Esophagus (tissue), 2 donors: ENCODE measurements around the gene PLXNB1. TPM values are rescaled to one million over a fixed set of nuclear protein-coding genes. Genes with fewer than 3 reads are reported as not detected.

ENCODE experiments used
- H3K27ac ChIP-seq, 2 donors: one replicate each; pipeline ENCODE4 v1.5.1; 2013; ENCODE audit warnings: low read depth in 2 of 2, mild to moderate bottlenecking in 2 of 2, inconsistent platforms in 1 of 2, low read length in 1 of 2, moderate library complexity in 1 of 2
- H3K27me3 ChIP-seq, 2 donors: one replicate each; pipeline ENCODE4 v1.6.1; 2013; ENCODE audit warnings: low read length in 2 of 2, control low read depth in 1 of 2, mild to moderate bottlenecking in 1 of 2; ENCODE audit not compliant: insufficient read depth in 2 of 2, control insufficient read depth in 1 of 2
- H3K36me3 ChIP-seq, 2 donors: one replicate each; pipeline ENCODE4 v1.6.1; 2013; ENCODE audit warnings: low read length in 1 of 2; ENCODE audit not compliant: control insufficient read depth in 2 of 2, insufficient read depth in 2 of 2
- H3K4me1 ChIP-seq, 2 donors: one replicate each; pipeline ENCODE4 v1.6.1; 2013; ENCODE audit warnings: low read length in 1 of 2; ENCODE audit not compliant: control insufficient read depth in 2 of 2, insufficient read depth in 2 of 2
- H3K4me3 ChIP-seq, 2 donors: one replicate each; pipeline ENCODE4 v1.5.1; 2013; ENCODE audit warnings: low read length in 2 of 2, mild to moderate bottlenecking in 2 of 2, low read depth in 1 of 2, moderate library complexity in 1 of 2
- H3K9me3 ChIP-seq, 2 donors: one replicate each; pipeline ENCODE4 v1.6.1; 2013; ENCODE audit warnings: mild to moderate bottlenecking in 2 of 2, low read depth in 1 of 2, low read length in 1 of 2, moderate library complexity in 1 of 2; ENCODE audit not compliant: control insufficient read depth in 2 of 2, insufficient read depth in 1 of 2
- WGBS, 2 donors: extraction: QIAGEN DNeasy Blood & Tissue Kit; methylation state at CpG; one replicate each; pipeline ENCODE4 v1.1.7; 2013; 5-methylcytosine and 5-hydroxymethylcytosine counted together
- polyA plus RNA-seq, 2 donors: library from polyadenylated mRNA; stranded (reverse); fragments of 200-250 nt; gene quantifications; one replicate each; pipeline ENCODE4 v1.2.3, GENCODE V29; 2013
- donor health status: healthy with polysubstance abuse.
- donor health status: Bipolar disorder and iron deficiency.

PLXNB1 gene
- polyA plus RNA-seq, 2 donors, result 73.4 to 298 TPM

DNA sequence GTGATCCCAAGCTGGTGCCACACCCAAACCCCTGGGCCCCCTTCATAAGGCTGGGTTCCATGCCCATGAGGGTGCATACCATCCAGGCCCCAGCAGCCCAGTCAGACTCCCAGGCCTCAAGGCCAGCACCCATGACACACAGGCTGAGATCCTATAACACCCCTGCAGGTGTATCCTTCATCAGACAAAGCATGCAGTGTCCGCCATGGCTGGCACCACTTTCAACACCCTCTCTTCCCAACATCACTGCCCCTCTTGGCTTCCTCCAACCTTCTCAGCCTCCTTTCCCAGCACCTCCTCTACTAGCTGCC lies 6.5 kb upstream of the PLXNB1 start:
- Histone ChIP-seq H3K9me3 (no peaks in the 10 kb centered on the region), H3K36me3 (peaks cover 0 to 3% of the 10 kb centered on the region in 2 donors), H3K4me3 (no peak overlapping the region), H3K27me3 (no peaks in the 10 kb centered on the region), H3K27ac (peak overlapping the region in 1 of 2 donors; percentile 57), H3K4me1 (peaks cover 0 to 35% of the 10 kb centered on the region in 2 donors)
- 15 to 68% methylated on average over 1 of the region's 1 CpG for WGBS, 2 donors

DNA sequence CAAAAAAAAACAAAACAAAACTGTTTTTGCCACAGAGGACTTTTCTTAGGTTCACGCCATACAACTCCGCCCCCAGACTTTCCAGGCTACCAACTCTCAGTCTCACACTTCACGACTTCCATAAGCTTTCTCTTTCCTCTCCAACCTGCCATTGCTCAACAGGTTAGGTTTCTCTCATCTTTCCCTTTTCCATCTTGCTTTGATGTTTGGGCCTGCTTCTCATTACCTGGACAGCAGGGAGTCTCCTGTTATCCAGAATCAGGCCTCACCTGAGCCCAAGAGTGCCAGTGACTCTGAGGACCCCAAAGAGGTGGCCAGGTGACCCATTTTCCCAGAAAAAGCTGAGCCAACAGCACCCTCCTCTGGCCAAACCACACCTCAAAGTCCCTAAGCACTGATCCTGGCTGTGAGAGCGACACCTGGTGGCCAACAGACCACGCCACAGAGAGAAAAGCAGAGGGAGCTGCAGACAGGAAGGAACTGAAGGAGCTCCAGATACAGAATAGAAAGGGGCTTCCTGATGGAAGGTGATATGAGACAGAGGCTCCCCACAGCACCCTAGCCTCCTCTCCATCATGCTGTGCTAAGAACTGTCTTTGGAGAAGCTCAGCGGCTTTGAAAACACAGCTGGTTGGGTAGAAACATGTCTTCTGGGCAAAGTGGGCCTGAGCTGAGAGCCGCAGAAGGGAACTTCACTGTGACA lies 6.0 kb upstream of the PLXNB1 start:
- no peak overlapping the region for H3K4me3 ChIP-seq
- H3K4me1 ChIP-seq, result peaks cover 3 to 40% of the 10 kb centered on the region in 2 donors
- H3K36me3 ChIP-seq, result peaks cover 0 to 3% of the 10 kb centered on the region in 2 donors
- H3K27ac ChIP-seq, result peak overlapping the region; percentile 47 to 97
- H3K27me3 ChIP-seq, result no peaks in the 10 kb centered on the region
- no peaks in the 10 kb centered on the region for H3K9me3 ChIP-seq
- WGBS, 2 donors, result 35% methylated on average over 7 of the region's 7 CpGs

DNA sequence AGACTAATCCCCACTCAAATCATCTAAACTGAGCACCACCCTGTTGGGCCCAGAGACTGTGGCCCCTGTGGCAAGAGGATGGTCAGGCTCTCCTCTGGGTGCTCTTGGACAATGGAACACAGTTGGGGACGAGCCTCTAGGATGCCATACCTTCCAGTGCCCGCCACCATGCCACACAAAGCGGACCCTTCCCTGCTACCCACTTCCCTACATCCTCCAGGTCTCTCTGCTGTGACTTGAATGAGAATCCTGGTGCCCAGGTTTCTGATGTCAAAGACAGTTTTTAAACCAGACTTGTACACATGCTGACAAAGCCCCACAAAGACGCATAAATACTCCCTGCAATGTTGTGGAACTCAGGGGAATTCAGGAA lies 5.3 kb upstream of the PLXNB1 start:
- 84 to 92% methylated on average over 4 of the region's 4 CpGs for WGBS, 2 donors
- Histone ChIP-seq H3K36me3 (peaks cover 0 to 3% of the 10 kb centered on the region in 2 donors), H3K9me3 (no peaks in the 10 kb centered on the region), H3K27me3 (no peaks in the 10 kb centered on the region), H3K4me3 (no peak overlapping the region), H3K4me1 (peaks cover 5 to 46% of the 10 kb centered on the region in 2 donors), H3K27ac (peak overlapping the region; percentile 96 to 97)

GRCh38 chr3:48434591-48435222 lies 4.8 kb upstream of the PLXNB1 start:
- Histone ChIP-seq H3K36me3 (peaks cover 0 to 3% of the 10 kb centered on the region in 2 donors), H3K27ac (peak overlapping the region; percentile 96 to 97), H3K4me3 (no peak overlapping the region), H3K27me3 (no peaks in the 10 kb centered on the region), H3K9me3 (no peaks in the 10 kb centered on the region), H3K4me1 (peaks cover 7 to 46% of the 10 kb centered on the region in 2 donors)
- WGBS, 2 donors, result 58 to 60% methylated on average over 15 of the region's 15 CpGs

- peaks cover 0 to 3% of the 10 kb centered on the region in 2 donors for H3K36me3 ChIP-seq
- H3K9me3 ChIP-seq, result no peaks in the 10 kb centered on the region
- H3K27me3 ChIP-seq, result no peaks in the 10 kb centered on the region
- H3K4me3 ChIP-seq, result peak overlapping the region; percentile 19 to 26
- peak overlapping the region; percentile 96 to 97 for H3K27ac ChIP-seq
- H3K4me1 ChIP-seq, result peaks cover 7 to 46% of the 10 kb centered on the region in 2 donors
- 51 to 54% methylated on average over 12 of the region's 12 CpGs for whole genome bisulfite sequencing, 2 donors
These were observed 3.7 kb upstream of the PLXNB1 start for GRCh38 chr3:48433472-48434118.

DNA sequence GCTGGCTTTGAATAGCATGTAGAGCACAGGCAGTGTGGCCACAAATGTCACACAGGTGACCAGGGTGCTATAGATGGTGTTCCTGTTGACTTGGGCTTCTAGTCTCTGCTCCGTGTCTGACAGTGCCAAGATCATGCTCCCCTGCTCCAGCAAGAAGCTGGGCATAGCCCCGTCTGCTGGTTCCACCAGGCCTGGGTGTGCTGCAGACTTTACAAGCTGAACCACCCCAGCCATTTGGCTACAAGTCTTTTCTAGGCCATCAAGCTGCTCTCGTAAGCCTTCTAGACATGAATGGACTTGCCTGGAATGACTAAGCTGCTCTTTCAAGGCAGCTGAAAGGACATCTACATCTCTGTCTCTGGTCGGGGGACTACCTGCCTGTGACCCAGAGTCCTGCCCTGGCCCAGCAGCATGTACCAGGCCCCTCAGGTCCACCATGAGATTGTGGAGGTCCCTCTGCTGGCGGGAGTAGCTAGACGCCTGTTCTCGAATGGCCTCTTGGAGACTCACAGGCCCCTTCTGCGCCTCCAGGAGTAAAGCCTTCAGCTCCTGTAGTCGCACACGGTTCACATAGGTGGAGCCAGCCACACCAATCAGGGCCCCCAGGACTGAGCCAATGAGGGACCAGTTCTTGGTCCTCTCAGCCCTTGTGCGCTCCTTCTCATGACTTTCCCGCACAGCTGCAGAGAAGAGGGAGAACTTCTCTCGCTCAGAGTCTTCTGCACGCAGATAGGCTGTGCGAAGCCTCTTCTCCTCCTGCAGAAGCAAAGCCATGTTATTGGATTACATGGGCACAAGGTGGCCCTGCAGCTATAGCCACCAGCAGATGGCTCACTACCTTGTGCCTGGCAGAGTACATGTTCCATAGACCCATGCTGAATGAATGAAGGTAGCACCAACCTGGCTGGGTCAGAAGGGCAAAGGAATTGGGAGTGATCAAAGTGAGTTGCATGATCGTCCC lies 2.8 kb upstream of the PLXNB1 start:
- Histone ChIP-seq H3K9me3 (no peaks in the 10 kb centered on the region), H3K4me1 (peaks cover 7 to 46% of the 10 kb centered on the region in 2 donors), H3K27me3 (no peaks in the 10 kb centered on the region), H3K36me3 (peaks cover 0 to 3% of the 10 kb centered on the region in 2 donors), H3K4me3 (no peak overlapping the region), H3K27ac (peak overlapping the region; percentile 96 to 97)
- WGBS, 2 donors, result 58 to 66% methylated on average over 16 of the region's 16 CpGs

GRCh38 chr3:48431224-48432029 lies 1.5 kb upstream of the PLXNB1 start:
- Histone ChIP-seq H3K9me3 (no peaks in the 10 kb centered on the region), H3K4me1 (peaks cover 7 to 55% of the 10 kb centered on the region in 2 donors), H3K36me3 (peaks cover 0 to 2% of the 10 kb centered on the region in 2 donors), H3K27me3 (no peaks in the 10 kb centered on the region), H3K27ac (peak overlapping the region; percentile 93 to 96), H3K4me3 (no peak overlapping the region)
- 69 to 70% methylated on average over 8 of the region's 8 CpGs for WGBS, 2 donors

DNA sequence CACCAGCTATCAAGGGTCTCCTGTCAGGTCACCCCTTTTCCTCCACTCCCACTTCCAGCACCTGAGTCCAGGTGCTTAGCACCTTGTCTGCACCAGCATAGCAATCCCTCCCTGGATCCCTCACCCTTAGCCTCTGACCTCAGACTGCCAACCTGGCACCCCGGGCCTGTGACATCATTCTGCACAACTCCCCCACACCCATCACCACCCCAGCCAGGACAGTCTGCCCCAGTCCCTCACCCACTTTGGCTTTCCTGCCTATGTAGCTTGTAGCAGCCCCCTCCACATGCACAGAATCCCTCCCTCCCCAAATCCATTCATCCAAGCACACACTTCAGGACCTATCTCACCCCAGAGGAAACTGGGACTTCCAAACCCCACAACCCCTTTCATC lies 819 bp upstream of the PLXNB1 start:
- peaks cover 7 to 61% of the 10 kb centered on the region in 2 donors for H3K4me1 ChIP-seq
- WGBS, 2 donors, result 47 to 50% methylated on average over 1 of the region's 1 CpG
- H3K9me3 ChIP-seq, result no peaks in the 10 kb centered on the region
- H3K36me3 ChIP-seq, result no peaks in the 10 kb centered on the region
- H3K4me3 ChIP-seq, result no peak overlapping the region
- no peaks in the 10 kb centered on the region for H3K27me3 ChIP-seq
- peak overlapping the region; percentile 93 to 96 for H3K27ac ChIP-seq
